ENCODE data around the gene LOXL4. TPM values are rescaled to one million over a fixed set of nuclear protein-coding genes. Genes with fewer than 3 reads are reported as not detected.
A peak's percentile ranks its signal among the peaks of the same experiment; 100 is the strongest.

Gene LOXL4
- total RNA-seq, 1 donor from 2014 or later = 4.2 TPM

GRCh38 chr10:98308669-98309365 lies 40.8 kb upstream of the LOXL4 start:
- peak overlapping the region; percentile 5 to 58 (median 16) for H3K4me3 ChIP-seq (ENCODE audit: low read length in 3 of 3)
- peak overlapping the region in 1 of 3 donors; percentile 10 for H3K9ac ChIP-seq (ENCODE audit: low read depth in 1 of 3, low read length in 3 of 3)
- H3K9me3 ChIP-seq (ENCODE audit: control insufficient read depth in 3 of 3, low read length in 3 of 3) = no peaks in the 10 kb centered on the region
- peaks cover 4 to 25% (median 22%) of the 10 kb centered on the region in 3 donors for H3K4me1 ChIP-seq (ENCODE audit: control insufficient read depth in 3 of 3, insufficient read depth in 3 of 3, low read length in 3 of 3)
- peaks cover 0 to 6% (median under 1%) of the 10 kb centered on the region in 3 donors for H3K27me3 ChIP-seq (ENCODE audit: control insufficient read depth in 3 of 3, insufficient read depth in 3 of 3, low read length in 3 of 3)
- H3K36me3 ChIP-seq (ENCODE audit: control insufficient read depth in 3 of 3, insufficient read depth in 3 of 3, low read length in 3 of 3) = no peaks in the 10 kb centered on the region
- H3K27ac ChIP-seq (ENCODE audit: low read depth, low read length) = no peak overlapping the region

- no peaks in the 10 kb centered on the region for H3K9me3 ChIP-seq (ENCODE audit: control insufficient read depth in 3 of 3, low read length in 3 of 3)
- no peaks in the 10 kb centered on the region for H3K36me3 ChIP-seq (ENCODE audit: control insufficient read depth in 3 of 3, insufficient read depth in 3 of 3, low read length in 3 of 3)
- H3K4me1 ChIP-seq (ENCODE audit: control insufficient read depth in 3 of 3, insufficient read depth in 3 of 3, low read length in 3 of 3) = peaks cover 3 to 23% (median 23%) of the 10 kb centered on the region in 3 donors
- no peak overlapping the region for H3K4me3 ChIP-seq (ENCODE audit: low read length in 3 of 3)
- no peak overlapping the region for H3K27ac ChIP-seq (ENCODE audit: low read depth, low read length)
- H3K9ac ChIP-seq (ENCODE audit: low read depth in 1 of 3, low read length in 3 of 3) = no peak overlapping the region
- peaks cover 0 to 6% (median 4%) of the 10 kb centered on the region in 3 donors for H3K27me3 ChIP-seq (ENCODE audit: control insufficient read depth in 3 of 3, insufficient read depth in 3 of 3, low read length in 3 of 3)
These were observed 40.0 kb upstream of the LOXL4 start for GRCh38 chr10:98307916-98308541.

GRCh38 chr10:98306501-98306900 lies 38.5 kb upstream of the LOXL4 start:
- Histone ChIP-seq H3K9ac (ENCODE audit: low read depth in 1 of 3, low read length in 3 of 3) (no peak overlapping the region), H3K9me3 (ENCODE audit: control insufficient read depth in 3 of 3, low read length in 3 of 3) (no peaks in the 10 kb centered on the region), H3K27me3 (ENCODE audit: control insufficient read depth in 3 of 3, insufficient read depth in 3 of 3, low read length in 3 of 3) (peaks cover 0 to 4% (median 4%) of the 10 kb centered on the region in 3 donors), H3K4me1 (ENCODE audit: control insufficient read depth in 3 of 3, insufficient read depth in 3 of 3, low read length in 3 of 3) (peaks cover 7 to 38% (median 31%) of the 10 kb centered on the region in 3 donors), H3K27ac (ENCODE audit: low read depth, low read length) (no peak overlapping the region), H3K36me3 (ENCODE audit: control insufficient read depth in 3 of 3, insufficient read depth in 3 of 3, low read length in 3 of 3) (no peaks in the 10 kb centered on the region), H3K4me3 (ENCODE audit: low read length in 3 of 3) (no peak overlapping the region)

GRCh38 chr10:98303569-98303968 lies 35.6 kb upstream of the LOXL4 start:
- Histone ChIP-seq H3K9ac (ENCODE audit: low read depth in 1 of 3, low read length in 3 of 3) (no peak overlapping the region), H3K36me3 (ENCODE audit: control insufficient read depth in 3 of 3, insufficient read depth in 3 of 3, low read length in 3 of 3) (no peaks in the 10 kb centered on the region), H3K27me3 (ENCODE audit: control insufficient read depth in 3 of 3, insufficient read depth in 3 of 3, low read length in 3 of 3) (peaks cover 0 to 4% (median 2%) of the 10 kb centered on the region in 3 donors), H3K9me3 (ENCODE audit: control insufficient read depth in 3 of 3, low read length in 3 of 3) (no peaks in the 10 kb centered on the region), H3K4me1 (ENCODE audit: control insufficient read depth in 3 of 3, insufficient read depth in 3 of 3, low read length in 3 of 3) (peaks cover 7 to 24% (median 18%) of the 10 kb centered on the region in 3 donors), H3K27ac (ENCODE audit: low read depth, low read length) (no peak overlapping the region), H3K4me3 (ENCODE audit: low read length in 3 of 3) (no peak overlapping the region)

GRCh38 chr10:98302741-98303365 lies 34.9 kb upstream of the LOXL4 start:
- H3K27ac ChIP-seq (ENCODE audit: low read depth, low read length) = no peak overlapping the region
- H3K36me3 ChIP-seq (ENCODE audit: control insufficient read depth in 3 of 3, insufficient read depth in 3 of 3, low read length in 3 of 3) = no peaks in the 10 kb centered on the region

GRCh38 chr10:98301664-98302319 lies 33.8 kb upstream of the LOXL4 start:
- Histone ChIP-seq H3K9me3 (ENCODE audit: control insufficient read depth in 3 of 3, low read length in 3 of 3) (no peaks in the 10 kb centered on the region), H3K9ac (ENCODE audit: low read depth in 1 of 3, low read length in 3 of 3) (no peak overlapping the region), H3K4me3 (ENCODE audit: low read length in 3 of 3) (no peak overlapping the region), H3K27me3 (ENCODE audit: control insufficient read depth in 3 of 3, insufficient read depth in 3 of 3, low read length in 3 of 3) (peaks cover 0 to 4% (median 2%) of the 10 kb centered on the region in 3 donors), H3K36me3 (ENCODE audit: control insufficient read depth in 3 of 3, insufficient read depth in 3 of 3, low read length in 3 of 3) (no peaks in the 10 kb centered on the region), H3K27ac (ENCODE audit: low read depth, low read length) (no peak overlapping the region), H3K4me1 (ENCODE audit: control insufficient read depth in 3 of 3, insufficient read depth in 3 of 3, low read length in 3 of 3) (peaks cover 7 to 24% (median 19%) of the 10 kb centered on the region in 3 donors)

More at GRCh38 chr10:98302741-98303365, 34.9 kb upstream of the LOXL4 start:
- Histone ChIP-seq H3K4me1 (ENCODE audit: control insufficient read depth in 3 of 3, insufficient read depth in 3 of 3, low read length in 3 of 3) (peaks cover 7 to 23% (median 15%) of the 10 kb centered on the region in 3 donors), H3K4me3 (ENCODE audit: low read length in 3 of 3) (no peak overlapping the region), H3K9ac (ENCODE audit: low read depth in 1 of 3, low read length in 3 of 3) (no peak overlapping the region), H3K27me3 (ENCODE audit: control insufficient read depth in 3 of 3, insufficient read depth in 3 of 3, low read length in 3 of 3) (peaks cover 0 to 4% (median 2%) of the 10 kb centered on the region in 3 donors), H3K9me3 (ENCODE audit: control insufficient read depth in 3 of 3, low read length in 3 of 3) (no peaks in the 10 kb centered on the region)

- Histone ChIP-seq H3K4me3 (ENCODE audit: low read length in 3 of 3) (no peak overlapping the region), H3K36me3 (ENCODE audit: control insufficient read depth in 3 of 3, insufficient read depth in 3 of 3, low read length in 3 of 3) (no peaks in the 10 kb centered on the region), H3K4me1 (ENCODE audit: control insufficient read depth in 3 of 3, insufficient read depth in 3 of 3, low read length in 3 of 3) (peaks cover 18 to 33% (median 30%) of the 10 kb centered on the region in 3 donors), H3K27ac (ENCODE audit: low read depth, low read length) (no peak overlapping the region), H3K9me3 (ENCODE audit: control insufficient read depth in 3 of 3, low read length in 3 of 3) (no peaks in the 10 kb centered on the region), H3K27me3 (ENCODE audit: control insufficient read depth in 3 of 3, insufficient read depth in 3 of 3, low read length in 3 of 3) (peaks cover 0 to 4% (median 0%) of the 10 kb centered on the region in 3 donors), H3K9ac (ENCODE audit: low read depth in 1 of 3, low read length in 3 of 3) (no peak overlapping the region)
These were observed 32.7 kb upstream of the LOXL4 start for GRCh38 chr10:98300526-98301229.

GRCh38 chr10:98299341-98299740 lies 31.3 kb upstream of the LOXL4 start:
- Histone ChIP-seq H3K27ac (ENCODE audit: low read depth, low read length) (no peak overlapping the region), H3K27me3 (ENCODE audit: control insufficient read depth in 3 of 3, insufficient read depth in 3 of 3, low read length in 3 of 3) (peaks cover 0 to 4% (median 0%) of the 10 kb centered on the region in 3 donors), H3K4me1 (ENCODE audit: control insufficient read depth in 3 of 3, insufficient read depth in 3 of 3, low read length in 3 of 3) (peaks cover 23 to 39% (median 36%) of the 10 kb centered on the region in 3 donors), H3K9ac (ENCODE audit: low read depth in 1 of 3, low read length in 3 of 3) (no peak overlapping the region), H3K4me3 (ENCODE audit: low read length in 3 of 3) (no peak overlapping the region), H3K9me3 (ENCODE audit: control insufficient read depth in 3 of 3, low read length in 3 of 3) (no peaks in the 10 kb centered on the region), H3K36me3 (ENCODE audit: control insufficient read depth in 3 of 3, insufficient read depth in 3 of 3, low read length in 3 of 3) (no peaks in the 10 kb centered on the region)

GRCh38 chr10:98296524-98296923 lies 28.5 kb upstream of the LOXL4 start:
- H3K9me3 ChIP-seq (ENCODE audit: control insufficient read depth in 3 of 3, low read length in 3 of 3) = no peaks in the 10 kb centered on the region
- H3K4me1 ChIP-seq (ENCODE audit: control insufficient read depth in 3 of 3, insufficient read depth in 3 of 3, low read length in 3 of 3) = peaks cover 32 to 35% (median 32%) of the 10 kb centered on the region in 3 donors
- no peak overlapping the region for H3K4me3 ChIP-seq (ENCODE audit: low read length in 3 of 3)
- H3K27me3 ChIP-seq (ENCODE audit: control insufficient read depth in 3 of 3, insufficient read depth in 3 of 3, low read length in 3 of 3) = no peaks in the 10 kb centered on the region
- H3K36me3 ChIP-seq (ENCODE audit: control insufficient read depth in 3 of 3, insufficient read depth in 3 of 3, low read length in 3 of 3) = no peaks in the 10 kb centered on the region
- H3K27ac ChIP-seq (ENCODE audit: low read depth, low read length) = no peak overlapping the region
- no peak overlapping the region for H3K9ac ChIP-seq (ENCODE audit: low read depth in 1 of 3, low read length in 3 of 3)

All from skeletal muscle tissue (tissue), 4 donors.